ENCODE results near the gene RABGAP1L.
"Not testable (repeated sequence)": the region's sequence is repeated elsewhere in the genome, so short reads cannot be mapped to it uniquely, and the experiment has no call there.

The RABGAP1L gene

GRCh38 chr1:174447866-174448530 lies 288.7 kb downstream of the RABGAP1L start, which contains the start of gene GPR52:
GPR52 (plus strand) TSS chr1:174447964; CDS start chr1:174448112, 148 bp downstream.
- no peak for DNase-seq (ENCODE audit: low spot score)

- DNase-seq (ENCODE audit: low spot score): no peak
Observed at GRCh38 chr1:174448531-174448883, 289.2 kb downstream of the RABGAP1L start.

GRCh38 chr1:174448974-174449373 lies 289.7 kb downstream of the RABGAP1L start:
- DNase-seq (ENCODE audit: low spot score): no peak

GRCh38 chr1:174451408-174451807 lies 292.1 kb downstream of the RABGAP1L start:
- DNase-seq (ENCODE audit: low spot score): no peak

GRCh38 chr1:174465855-174466254 lies 306.5 kb downstream of the RABGAP1L start:
- DNase-seq (ENCODE audit: low spot score): no peak

- no peak for DNase-seq (ENCODE audit: low spot score)
Observed at GRCh38 chr1:174466607-174467006, 307.3 kb downstream of the RABGAP1L start.

- no peak for DNase-seq (ENCODE audit: low spot score)
Observed at GRCh38 chr1:174469052-174469451, 309.7 kb downstream of the RABGAP1L start.

GRCh38 chr1:174469687-174470086 lies 310.4 kb downstream of the RABGAP1L start:
- DNase-seq (ENCODE audit: low spot score): no peak

- no peak for DNase-seq (ENCODE audit: low spot score)
Observed at GRCh38 chr1:174479281-174479680, 320.0 kb downstream of the RABGAP1L start.

- DNase-seq (ENCODE audit: low spot score): no peak
Observed at GRCh38 chr1:174480324-174480723, 321.0 kb downstream of the RABGAP1L start.

- DNase-seq (ENCODE audit: low spot score): no peak
Observed at GRCh38 chr1:174491606-174492005, 332.3 kb downstream of the RABGAP1L start.

- no peak for DNase-seq (ENCODE audit: low spot score)
Observed at GRCh38 chr1:174497478-174497877, 338.2 kb downstream of the RABGAP1L start.

- not testable (repeated sequence) for DNase-seq (ENCODE audit: low spot score)
Observed at GRCh38 chr1:174516755-174517154, 357.4 kb downstream of the RABGAP1L start.

GRCh38 chr1:174519844-174520243 lies 360.5 kb downstream of the RABGAP1L start:
- DNase-seq (ENCODE audit: low spot score): no peak

GRCh38 chr1:174531751-174532150 lies 372.4 kb downstream of the RABGAP1L start:
- DNase-seq (ENCODE audit: low spot score): no peak

- DNase-seq (ENCODE audit: low spot score): no peak
Observed at GRCh38 chr1:174534789-174535188, 375.5 kb downstream of the RABGAP1L start.

- DNase-seq (ENCODE audit: low spot score): no peak
Observed at GRCh38 chr1:174535207-174535606, 375.9 kb downstream of the RABGAP1L start.

- not testable (repeated sequence) for DNase-seq (ENCODE audit: low spot score)
Observed at GRCh38 chr1:174543421-174543820, 384.1 kb downstream of the RABGAP1L start.

- DNase-seq (ENCODE audit: low spot score): no peak
Observed at GRCh38 chr1:174550296-174550695, 391.0 kb downstream of the RABGAP1L start.

GRCh38 chr1:174556392-174556791 lies 397.1 kb downstream of the RABGAP1L start:
- DNase-seq (ENCODE audit: low spot score): no peak

- no peak for DNase-seq (ENCODE audit: low spot score)
Observed at GRCh38 chr1:174568551-174568950, 409.2 kb downstream of the RABGAP1L start.

- DNase-seq (ENCODE audit: low spot score): no peak
Observed at GRCh38 chr1:174569240-174569639, 409.9 kb downstream of the RABGAP1L start.

GRCh38 chr1:174572771-174573170 lies 413.5 kb downstream of the RABGAP1L start:
- no peak for DNase-seq (ENCODE audit: low spot score)

GRCh38 chr1:174576120-174576519 lies 416.8 kb downstream of the RABGAP1L start:
- DNase-seq (ENCODE audit: low spot score): not testable (repeated sequence)
